ENCODE results near the gene JUN.

DNA sequence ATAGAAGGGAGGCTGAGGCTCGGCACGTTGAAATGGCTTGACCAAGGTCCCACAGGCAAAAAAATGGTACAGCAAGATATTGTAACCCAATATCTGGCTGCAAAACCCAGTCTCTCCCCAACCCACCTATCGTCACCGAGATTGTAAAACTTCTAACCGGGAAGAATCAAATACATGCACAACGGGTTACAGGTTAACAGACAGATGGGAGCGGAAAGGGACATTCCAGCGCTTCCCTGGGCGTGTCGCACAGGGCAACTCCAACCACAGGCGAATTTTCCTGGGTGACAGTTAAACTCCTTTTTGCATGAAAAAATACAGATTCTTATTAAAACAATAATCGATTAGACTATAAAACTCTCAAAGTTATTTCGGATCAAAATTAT lies 31.8 kb upstream of the JUN start:
- TF ChIP-seq, protein P1, sequence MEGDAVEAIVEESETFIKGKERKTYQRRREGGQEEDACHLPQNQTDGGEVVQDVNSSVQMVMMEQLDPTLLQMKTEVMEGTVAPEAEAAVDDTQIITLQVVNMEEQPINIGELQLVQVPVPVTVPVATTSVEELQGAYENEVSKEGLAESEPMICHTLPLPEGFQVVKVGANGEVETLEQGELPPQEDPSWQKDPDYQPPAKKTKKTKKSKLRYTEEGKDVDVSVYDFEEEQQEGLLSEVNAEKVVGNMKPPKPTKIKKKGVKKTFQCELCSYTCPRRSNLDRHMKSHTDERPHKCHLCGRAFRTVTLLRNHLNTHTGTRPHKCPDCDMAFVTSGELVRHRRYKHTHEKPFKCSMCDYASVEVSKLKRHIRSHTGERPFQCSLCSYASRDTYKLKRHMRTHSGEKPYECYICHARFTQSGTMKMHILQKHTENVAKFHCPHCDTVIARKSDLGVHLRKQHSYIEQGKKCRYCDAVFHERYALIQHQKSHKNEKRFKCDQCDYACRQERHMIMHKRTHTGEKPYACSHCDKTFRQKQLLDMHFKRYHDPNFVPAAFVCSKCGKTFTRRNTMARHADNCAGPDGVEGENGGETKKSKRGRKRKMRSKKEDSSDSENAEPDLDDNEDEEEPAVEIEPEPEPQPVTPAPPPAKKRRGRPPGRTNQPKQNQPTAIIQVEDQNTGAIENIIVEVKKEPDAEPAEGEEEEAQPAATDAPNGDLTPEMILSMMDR (IDR thresholded peaks at IDR 0.05): no peak
- TF ChIP-seq POLR2AphosphoS5 (IDR thresholded peaks at IDR 0.05) (no peak), POLR2A (IDR thresholded peaks at IDR 0.05) (no peak)
